BE2C (cell line): ENCODE results near the gene HSPA1L.
"Not testable (repeated sequence)": the region's sequence is repeated elsewhere in the genome, so short reads cannot be mapped to it uniquely, and the experiment has no call there.

Experiments
- DNase-seq: peaks from one replicate; pipeline ENCODE4 v3.0.0-alpha.2; 2020
- H3K27me3 ChIP-seq: fragments of 250-450 bp; sonication (Bioruptor Pico); 2 replicates; pipeline ENCODE4 v1.5.1; 2020; ENCODE audit warnings: mild to moderate bottlenecking
- H3K36me3 ChIP-seq: fragments of 250-450 bp; sonication (Bioruptor Pico); 2 replicates; pipeline ENCODE4 v1.5.1; 2020; ENCODE audit warnings: mild to moderate bottlenecking
- H3K4me1 ChIP-seq: fragments of 250-450 bp; sonication (Bioruptor Pico); 2 replicates; pipeline ENCODE4 v1.5.1; 2020
- H3K4me3 ChIP-seq: 2 replicates; pipeline ENCODE4 v1.5.1; 2011; ENCODE audit warnings: low read depth, low read length
- H3K9me3 ChIP-seq: fragments of 250-450 bp; sonication (Bioruptor Pico); 2 replicates; pipeline ENCODE4 v1.5.1; 2020
- CTCF ChIP-seq: IDR thresholded peaks from 2 replicates; pipeline ENCODE4 v1.5.1; 2012; ENCODE audit warnings: mild to moderate bottlenecking, low read depth, low read length

The HSPA1L gene

GRCh38 chr6:31797588-31797987 lies 17.5 kb downstream of the HSPA1L start:
- TF ChIP-seq CTCF, result no peak
- Histone ChIP-seq H3K4me1 (no peaks in the 10 kb centered on the region), H3K27me3 (no peaks in the 10 kb centered on the region), H3K9me3 (no peaks in the 10 kb centered on the region), H3K4me3 (no peak overlapping the region), H3K36me3 (peaks cover 16% of the 10 kb centered on the region)
- DNase-seq, result no peak

GRCh38 chr6:31796993-31797385 lies 18.1 kb downstream of the HSPA1L start:
- TF ChIP-seq CTCF, result no peak
- H3K4me3 ChIP-seq, result no peak overlapping the region
- no peaks in the 10 kb centered on the region for H3K4me1 ChIP-seq
- peaks cover 19% of the 10 kb centered on the region for H3K36me3 ChIP-seq
- no peaks in the 10 kb centered on the region for H3K9me3 ChIP-seq
- H3K27me3 ChIP-seq, result no peaks in the 10 kb centered on the region
- DNase-seq, result no peak

- peak within 1 kb of the TSS; percentile 100 for H3K4me3 ChIP-seq
- peak; percentile 72 for TF ChIP-seq CTCF
- H3K36me3 ChIP-seq, result peaks cover 31% of the 10 kb centered on the region
These were observed 19.3 kb downstream of the HSPA1L start, which contains the start of gene VARS1 for GRCh38 chr6:31795616-31796298. Gene VARS1 (minus strand): TSS chr6:31795752. CDS start chr6:31795217, 535 bp downstream.

GRCh38 chr6:31794866-31795615 lies 20.0 kb downstream of the HSPA1L start:
- peaks cover 38% of the 10 kb centered on the region for H3K36me3 ChIP-seq
- no peak for DNase-seq
- H3K4me1 ChIP-seq, result no peaks in the 10 kb centered on the region
- H3K9me3 ChIP-seq, result no peaks in the 10 kb centered on the region
- no peaks in the 10 kb centered on the region for H3K27me3 ChIP-seq
- H3K4me3 ChIP-seq, result peak overlapping the region; percentile 100
- TF ChIP-seq CTCF, result no peak

More at GRCh38 chr6:31795616-31796298, 19.3 kb downstream of the HSPA1L start, which contains the start of gene VARS1:
- Histone ChIP-seq H3K4me1 (no peaks in the 10 kb centered on the region), H3K9me3 (no peaks in the 10 kb centered on the region), H3K27me3 (no peaks in the 10 kb centered on the region)
- peak; percentile 93 for DNase-seq

- Histone ChIP-seq H3K4me3 (peak overlapping the region; percentile 100), H3K36me3 (peaks cover 42% of the 10 kb centered on the region), H3K27me3 (no peaks in the 10 kb centered on the region), H3K9me3 (no peaks in the 10 kb centered on the region), H3K4me1 (no peaks in the 10 kb centered on the region)
- no peak for DNase-seq
- no peak for TF ChIP-seq CTCF
These were observed 20.7 kb downstream of the HSPA1L start for GRCh38 chr6:31794294-31794865.

GRCh38 chr6:31793927-31794245 lies 21.2 kb downstream of the HSPA1L start:
- H3K27me3 ChIP-seq, DNase-seq, H3K4me1 ChIP-seq, H3K9me3 ChIP-seq: not testable (repeated sequence)
- Histone ChIP-seq H3K4me3 (peak overlapping the region; percentile 100), H3K36me3 (peaks cover 47% of the 10 kb centered on the region)
